ENCODE data around the gene FLT4.
"Not testable (repeated sequence)": the region's sequence is repeated elsewhere in the genome, so short reads cannot be mapped to it uniquely, and the experiment has no call there.

Gene FLT4

GRCh38 chr5:180675036-180675635, 25.7 kb upstream of the FLT4 start:
- Histone ChIP-seq H3K4me2 (ENCODE audit: low read length) (no peak overlapping the region), H2AFZ (ENCODE audit: low read length) (no peak overlapping the region), H3F3A (ENCODE audit: insufficient read depth, low read length) (no peaks in the 10 kb centered on the region), H4K20me1 (ENCODE audit: insufficient read depth, low read length) (no peaks in the 10 kb centered on the region), H3K4me1 (ENCODE audit: insufficient read depth, low read length, severe bottlenecking) (no peaks in the 10 kb centered on the region), H3K36me3 (ENCODE audit: insufficient read depth, low read length) (no peaks in the 10 kb centered on the region), H3K27me3 (ENCODE audit: insufficient read depth, low read length) (no peaks in the 10 kb centered on the region), H3K9ac (ENCODE audit: low read length) (no peak overlapping the region), H3K4me3 (ENCODE audit: low read depth, low read length, poor library complexity, severe bottlenecking) (no peak overlapping the region), H3K9me2 (ENCODE audit: low read depth, low read length) (no peaks in the 10 kb centered on the region), H3K27ac (ENCODE audit: low read depth, low read length, poor library complexity, severe bottlenecking) (no peak overlapping the region), H3K79me2 (ENCODE audit: insufficient read depth, low read length) (no peaks in the 10 kb centered on the region), H3K9me3 (ENCODE audit: low read length) (no peaks in the 10 kb centered on the region)
- TF ChIP-seq CTCF (IDR thresholded peaks at IDR 0.05; ENCODE audit: low read length) (no peak), EZH2 (IDR thresholded peaks at IDR 0.05; ENCODE audit: borderline replicate concordance, low read length) (no peak)

GRCh38 chr5:180674090-180674475, 24.7 kb upstream of the FLT4 start:
- H3K79me2 ChIP-seq (ENCODE audit: insufficient read depth, low read length); H3F3A ChIP-seq (ENCODE audit: insufficient read depth, low read length); H3K27me3 ChIP-seq (ENCODE audit: insufficient read depth, low read length); H3K4me1 ChIP-seq (ENCODE audit: insufficient read depth, low read length, severe bottlenecking); H3K27ac ChIP-seq (ENCODE audit: low read depth, low read length, poor library complexity, severe bottlenecking); H2AFZ ChIP-seq (ENCODE audit: low read length); H3K9me3 ChIP-seq (ENCODE audit: low read length); H3K9ac ChIP-seq (ENCODE audit: low read length); H3K36me3 ChIP-seq (ENCODE audit: insufficient read depth, low read length); H3K9me2 ChIP-seq (ENCODE audit: low read depth, low read length); H3K4me2 ChIP-seq (ENCODE audit: low read length); H4K20me1 ChIP-seq (ENCODE audit: insufficient read depth, low read length); H3K4me3 ChIP-seq (ENCODE audit: low read depth, low read length, poor library complexity, severe bottlenecking): not testable (repeated sequence)

- Histone ChIP-seq H3K4me2 (ENCODE audit: low read length) (no peak overlapping the region), H3K9me2 (ENCODE audit: low read depth, low read length) (no peaks in the 10 kb centered on the region), H4K20me1 (ENCODE audit: insufficient read depth, low read length) (no peaks in the 10 kb centered on the region), H3K9me3 (ENCODE audit: low read length) (no peaks in the 10 kb centered on the region), H3K4me3 (ENCODE audit: low read depth, low read length, poor library complexity, severe bottlenecking) (no peak overlapping the region), H3K27me3 (ENCODE audit: insufficient read depth, low read length) (no peaks in the 10 kb centered on the region), H2AFZ (ENCODE audit: low read length) (no peak overlapping the region), H3F3A (ENCODE audit: insufficient read depth, low read length) (no peaks in the 10 kb centered on the region), H3K9ac (ENCODE audit: low read length) (no peak overlapping the region), H3K36me3 (ENCODE audit: insufficient read depth, low read length) (no peaks in the 10 kb centered on the region), H3K79me2 (ENCODE audit: insufficient read depth, low read length) (no peaks in the 10 kb centered on the region), H3K4me1 (ENCODE audit: insufficient read depth, low read length, severe bottlenecking) (no peaks in the 10 kb centered on the region), H3K27ac (ENCODE audit: low read depth, low read length, poor library complexity, severe bottlenecking) (no peak overlapping the region)
- no peak for TF ChIP-seq CTCF (IDR thresholded peaks at IDR 0.05; ENCODE audit: low read length)
- TF ChIP-seq EZH2 (IDR thresholded peaks at IDR 0.05; ENCODE audit: borderline replicate concordance, low read length), result no peak
These were observed 24.1 kb upstream of the FLT4 start for GRCh38 chr5:180673371-180674089.

- H2AFZ ChIP-seq (ENCODE audit: low read length); H3K4me3 ChIP-seq (ENCODE audit: low read depth, low read length, poor library complexity, severe bottlenecking); H3K9ac ChIP-seq (ENCODE audit: low read length); H3K9me2 ChIP-seq (ENCODE audit: low read depth, low read length); H3K4me2 ChIP-seq (ENCODE audit: low read length); H3F3A ChIP-seq (ENCODE audit: insufficient read depth, low read length); H3K9me3 ChIP-seq (ENCODE audit: low read length); H3K79me2 ChIP-seq (ENCODE audit: insufficient read depth, low read length); H4K20me1 ChIP-seq (ENCODE audit: insufficient read depth, low read length); H3K27me3 ChIP-seq (ENCODE audit: insufficient read depth, low read length); H3K36me3 ChIP-seq (ENCODE audit: insufficient read depth, low read length); H3K4me1 ChIP-seq (ENCODE audit: insufficient read depth, low read length, severe bottlenecking); H3K27ac ChIP-seq (ENCODE audit: low read depth, low read length, poor library complexity, severe bottlenecking): not testable (repeated sequence)
These were observed 22.6 kb upstream of the FLT4 start for GRCh38 chr5:180671958-180672524.
